HUES64 (cell line): Measurements from ENCODE around the gene PTPRB.

Source experiments
- H3K27ac ChIP-seq: 2 replicates; pipeline ENCODE4 v1.7.0; 2013; ENCODE audit warnings: low read depth, low read length, inconsistent platforms
- H3K27me3 ChIP-seq: 2 replicates; pipeline ENCODE4 v1.6.1; 2013; ENCODE audit warnings: mild to moderate bottlenecking, low read length; ENCODE audit not compliant: insufficient read depth
- H3K36me3 ChIP-seq: 2 replicates; pipeline ENCODE4 v1.6.1; 2013; ENCODE audit warnings: mild to moderate bottlenecking, low read length; ENCODE audit not compliant: insufficient read depth
- H3K4me1 ChIP-seq: 2 replicates; pipeline ENCODE4 v1.6.1; 2013; ENCODE audit warnings: mild to moderate bottlenecking, low read length, moderate library complexity; ENCODE audit not compliant: insufficient read depth
- H3K4me3 ChIP-seq: 2 replicates; pipeline ENCODE4 v1.5.1; 2013; ENCODE audit warnings: mild to moderate bottlenecking, low read length, moderate library complexity
- H3K9ac ChIP-seq: 2 replicates; pipeline ENCODE4 v1.6.1; 2013; ENCODE audit warnings: mild to moderate bottlenecking, low read depth, low read length
- H3K9me3 ChIP-seq: 2 replicates; pipeline ENCODE4 v1.6.1; 2013; ENCODE audit warnings: low read depth, low read length; ENCODE audit not compliant: insufficient read depth
- WGBS: fragments of 150-250, 120-280 bp; methylation state at CpG from one replicate; pipeline ENCODE4 v1.1.7; 2013; ENCODE audit warnings: missing lambda C conversion rate; 5-methylcytosine and 5-hydroxymethylcytosine counted together

Gene PTPRB

DNA sequence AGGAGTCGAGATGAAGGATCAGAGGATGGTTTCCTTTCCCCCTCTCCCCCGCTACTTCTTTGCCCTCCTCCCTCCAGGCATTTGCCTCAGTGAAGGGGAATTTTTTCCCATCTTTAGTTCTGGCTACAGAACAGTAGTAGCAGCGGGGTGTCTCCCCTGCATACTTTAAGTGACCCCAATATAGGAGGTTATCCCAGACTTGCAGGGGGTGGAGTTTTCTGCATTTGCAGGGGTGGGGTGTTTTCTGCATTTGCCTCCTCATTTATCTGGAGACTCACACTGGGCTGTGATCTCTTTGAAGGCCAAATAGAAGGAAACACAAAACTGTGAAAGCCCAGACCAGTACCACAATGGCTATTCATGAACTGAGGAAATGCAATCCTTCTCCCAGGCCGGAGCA lies 19.8 kb downstream of the PTPRB start:
- Histone ChIP-seq H3K4me3 (no peak overlapping the region), H3K27ac (no peak overlapping the region), H3K9ac (no peak overlapping the region), H3K27me3 (no peaks in the 10 kb centered on the region), H3K9me3 (no peaks in the 10 kb centered on the region), H3K4me1 (peaks cover 24% of the 10 kb centered on the region), H3K36me3 (no peaks in the 10 kb centered on the region)
- 81% methylated on average over 1 of the region's 4 CpGs for WGBS

DNA sequence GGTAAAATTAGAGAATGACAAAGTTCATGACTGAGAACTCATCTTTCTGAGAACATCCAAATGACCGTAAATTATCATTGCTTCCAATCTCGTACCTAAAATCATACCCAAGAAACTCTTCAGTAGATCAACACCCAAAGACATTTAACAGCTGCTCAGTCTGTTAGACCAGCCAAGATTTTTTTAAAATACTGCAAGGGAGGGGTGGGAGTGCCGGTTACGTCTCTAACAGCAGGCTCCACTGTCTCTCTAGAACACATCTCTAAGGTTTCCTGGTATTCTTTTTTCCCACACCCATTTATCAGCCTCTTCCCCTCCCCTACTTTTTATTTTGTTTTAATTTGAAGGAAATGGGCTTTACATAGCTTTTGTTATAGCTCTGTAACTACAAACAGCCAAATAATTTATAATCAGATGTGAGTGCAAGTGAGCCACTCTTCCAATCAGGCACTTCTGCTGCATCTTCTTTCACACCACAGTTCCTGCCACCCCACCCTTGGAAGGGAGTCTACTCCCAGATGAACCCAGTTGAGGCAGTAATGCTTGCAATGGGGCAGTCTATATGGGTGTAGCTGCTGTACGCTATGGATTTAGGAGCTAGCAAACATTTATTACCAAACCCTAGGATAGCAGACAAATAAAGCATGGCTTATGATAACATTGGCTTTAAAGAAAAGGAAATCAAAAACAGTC lies 21.9 kb downstream of the PTPRB start:
- Histone ChIP-seq H3K9ac (no peak overlapping the region), H3K36me3 (no peaks in the 10 kb centered on the region), H3K4me3 (no peak overlapping the region), H3K9me3 (no peaks in the 10 kb centered on the region), H3K4me1 (peaks cover 28% of the 10 kb centered on the region), H3K27ac (no peak overlapping the region), H3K27me3 (peaks cover 7% of the 10 kb centered on the region; the same call in 1 of the 2 replicates)
- WGBS, result 69% methylated on average over 4 of the region's 5 CpGs

DNA sequence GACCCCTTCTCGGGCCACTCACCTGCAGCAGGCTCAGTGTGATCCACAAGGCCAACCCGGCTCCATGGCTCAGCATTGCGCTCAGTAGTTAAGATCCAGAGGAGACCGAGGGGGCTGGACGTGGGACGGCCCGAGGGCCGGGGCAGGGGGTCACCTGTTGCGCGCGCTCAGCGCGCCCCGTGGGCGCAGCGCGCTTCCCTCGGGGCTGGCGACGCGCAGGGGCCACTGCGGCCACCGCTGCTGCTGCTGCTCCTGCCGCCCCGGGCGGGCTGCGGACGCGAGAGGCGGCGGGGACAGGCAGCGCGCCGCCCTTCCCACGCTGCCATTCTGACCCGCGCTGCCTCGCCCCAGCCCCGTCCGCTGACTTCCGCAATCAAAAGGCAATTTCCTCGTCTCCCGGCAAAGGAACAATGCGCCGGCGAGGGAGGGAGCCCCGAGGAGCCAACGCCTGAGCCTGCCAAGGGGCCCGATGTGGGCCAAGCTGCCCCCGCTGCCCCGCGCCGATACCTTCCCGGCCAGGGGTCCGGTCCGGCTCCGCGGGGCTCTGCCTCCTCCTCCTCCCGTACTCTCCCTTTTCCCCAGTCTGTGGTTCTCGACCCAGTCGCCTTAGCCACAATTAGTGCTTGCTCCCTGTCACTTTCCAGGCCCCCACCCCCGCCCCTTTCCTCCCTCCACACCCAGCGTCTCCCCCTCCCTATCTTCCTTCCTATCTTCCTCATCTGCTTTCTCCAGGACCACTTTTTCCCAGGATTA lies 27.3 kb downstream of the PTPRB start:
- Histone ChIP-seq H3K4me1 (peaks cover 18% of the 10 kb centered on the region), H3K27me3 (peaks cover 32% of the 10 kb centered on the region), H3K27ac (no peak overlapping the region), H3K9ac (peak overlapping the region; percentile 18; the same call in 1 of the 2 replicates), H3K9me3 (no peaks in the 10 kb centered on the region), H3K36me3 (no peaks in the 10 kb centered on the region), H3K4me3 (peak overlapping the region; percentile 68)
- under 1% methylated on average over 63 of the region's 63 CpGs for WGBS

DNA sequence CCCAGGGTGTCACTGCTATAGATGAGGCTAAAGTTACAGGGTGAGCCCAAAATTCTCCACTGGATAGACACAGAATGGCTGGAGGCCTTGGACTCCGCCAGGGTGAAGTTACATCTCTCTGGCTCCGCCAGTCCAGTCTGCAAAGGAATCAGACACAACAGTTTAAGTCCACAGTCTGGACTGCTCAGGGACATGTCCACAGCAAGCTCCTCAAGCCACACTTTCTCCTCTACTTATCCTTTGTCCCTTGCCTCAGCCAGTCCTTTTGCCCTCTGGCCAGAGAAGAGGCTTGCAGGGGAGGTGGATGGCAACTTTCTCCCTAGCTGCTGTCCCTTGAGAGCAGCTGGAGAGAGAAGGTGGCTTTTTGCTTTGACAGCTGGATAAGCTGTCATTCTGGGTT lies 28.0 kb downstream of the PTPRB start:
- no peaks in the 10 kb centered on the region for H3K36me3 ChIP-seq
- H3K4me3 ChIP-seq, result peak overlapping the region; percentile 68
- 96% methylated on average over 2 of the region's 2 CpGs for WGBS
- H3K9ac ChIP-seq, result no peak overlapping the region
- peaks cover 32% of the 10 kb centered on the region for H3K27me3 ChIP-seq
- no peak overlapping the region for H3K27ac ChIP-seq
- H3K4me1 ChIP-seq, result peaks cover 11% of the 10 kb centered on the region
- H3K9me3 ChIP-seq, result 0 out of 2 replicates have a peak, but pooled peaks cover 4% of the 10 kb centered on the region

DNA sequence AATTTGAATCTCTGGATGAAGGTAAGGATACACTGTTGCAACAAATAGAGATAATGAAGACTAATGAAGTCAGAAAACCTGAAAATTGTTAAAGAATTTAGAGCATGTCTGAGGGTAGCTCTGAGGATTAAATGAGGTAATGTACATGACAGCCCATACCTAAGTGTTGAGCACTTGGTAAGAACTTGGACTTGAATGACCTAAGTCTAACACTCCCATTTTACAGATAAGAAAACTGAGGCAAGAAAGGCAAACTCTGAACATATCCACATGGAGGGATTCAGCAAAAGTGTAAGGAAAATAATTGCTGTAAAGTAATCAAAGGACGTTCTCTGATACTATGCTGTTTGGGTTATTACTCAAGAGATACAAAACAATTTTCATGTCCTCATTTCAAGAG lies 29.0 kb downstream of the PTPRB start:
- no peak overlapping the region for H3K27ac ChIP-seq
- no peak overlapping the region for H3K4me3 ChIP-seq
- no peak overlapping the region for H3K9ac ChIP-seq
- H3K9me3 ChIP-seq, result 0 out of 2 replicates have a peak, but pooled peaks cover 4% of the 10 kb centered on the region
- H3K36me3 ChIP-seq, result no peaks in the 10 kb centered on the region
- WGBS, result no CpG with 5 or more reads among the region's 1 CpG
- peaks cover 32% of the 10 kb centered on the region for H3K27me3 ChIP-seq
- H3K4me1 ChIP-seq, result peaks cover 4% of the 10 kb centered on the region; the same call in 1 of the 2 replicates

DNA sequence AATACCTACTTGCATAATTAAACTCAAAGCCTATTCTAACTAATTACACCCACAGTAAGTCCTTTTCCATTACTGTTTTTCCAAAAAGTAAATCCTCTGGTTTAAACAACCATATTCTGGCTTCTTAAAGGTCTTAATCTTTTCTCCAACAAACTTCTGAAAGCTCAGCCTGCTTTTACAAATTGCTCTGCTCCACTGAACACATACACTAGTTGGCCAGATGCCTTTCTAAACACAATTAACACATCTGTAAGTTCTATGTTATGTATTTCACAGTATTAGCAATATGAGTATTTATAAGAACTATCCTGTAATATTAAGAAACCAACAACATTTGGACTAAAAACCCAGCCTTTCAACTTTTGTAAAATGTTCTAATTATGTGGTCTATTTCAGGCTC lies 30.1 kb downstream of the PTPRB start:
- peaks cover 32% of the 10 kb centered on the region for H3K27me3 ChIP-seq
- 0 out of 2 replicates have a peak, but pooled peaks cover 4% of the 10 kb centered on the region for H3K9me3 ChIP-seq
- no peak overlapping the region for H3K9ac ChIP-seq
- no peaks in the 10 kb centered on the region for H3K36me3 ChIP-seq
- no peak overlapping the region for H3K4me3 ChIP-seq
- peaks cover 4% of the 10 kb centered on the region; the same call in 1 of the 2 replicates for H3K4me1 ChIP-seq
- H3K27ac ChIP-seq, result no peak overlapping the region

DNA sequence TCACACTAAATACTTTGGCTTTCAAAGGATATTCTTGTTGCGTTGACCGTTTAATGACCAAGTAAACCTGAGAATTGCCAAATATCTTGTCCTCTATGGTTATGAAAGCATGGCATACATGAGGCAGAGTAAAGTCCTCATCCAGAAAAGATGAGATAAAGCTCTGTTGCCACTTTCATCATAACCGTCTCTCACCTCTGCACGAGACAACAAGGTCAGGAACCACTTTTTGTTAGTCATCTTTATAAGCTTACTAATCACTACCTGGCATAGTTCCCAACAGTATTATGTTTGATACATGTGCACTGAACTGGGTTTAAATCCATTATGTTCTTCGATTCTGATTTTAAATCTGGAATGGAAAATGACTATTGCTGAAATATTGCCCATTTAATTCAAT lies 31.3 kb downstream of the PTPRB start:
- H3K27me3 ChIP-seq, result peaks cover 32% of the 10 kb centered on the region
- H3K36me3 ChIP-seq, result no peaks in the 10 kb centered on the region
- WGBS, result 96% methylated on average over 5 of the region's 5 CpGs
- peaks cover 4% of the 10 kb centered on the region; the same call in 1 of the 2 replicates for H3K4me1 ChIP-seq
- H3K27ac ChIP-seq, result no peak overlapping the region
- 0 out of 2 replicates have a peak, but pooled peaks cover 4% of the 10 kb centered on the region for H3K9me3 ChIP-seq
- no peak overlapping the region for H3K9ac ChIP-seq
- H3K4me3 ChIP-seq, result no peak overlapping the region

DNA sequence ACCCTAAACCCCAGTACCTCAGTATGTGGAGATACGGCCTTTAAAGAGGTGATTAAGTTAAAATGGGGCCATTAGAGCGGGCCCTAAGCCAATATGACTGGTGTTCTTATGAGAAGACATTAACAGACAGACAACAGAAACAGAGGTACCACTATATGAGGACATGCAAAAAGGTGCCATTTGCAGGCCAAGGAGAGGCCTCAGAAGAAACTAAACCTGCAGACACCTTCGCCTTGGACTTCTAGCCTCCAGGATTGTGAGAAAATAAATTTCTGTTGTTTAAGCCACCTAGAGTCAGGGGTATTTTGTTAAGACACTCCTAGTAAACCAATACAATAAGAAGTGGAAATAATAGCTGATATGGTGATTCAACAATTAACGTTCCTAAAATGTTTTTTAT lies 32.6 kb downstream of the PTPRB start:
- Histone ChIP-seq H3K9me3 (0 out of 2 replicates have a peak, but pooled peaks cover 4% of the 10 kb centered on the region), H3K9ac (no peak overlapping the region), H3K4me1 (no peaks in the 10 kb centered on the region), H3K36me3 (no peaks in the 10 kb centered on the region), H3K4me3 (no peak overlapping the region), H3K27ac (no peak overlapping the region), H3K27me3 (peaks cover 18% of the 10 kb centered on the region)
- WGBS, result 97% methylated on average over 3 of the region's 4 CpGs

DNA sequence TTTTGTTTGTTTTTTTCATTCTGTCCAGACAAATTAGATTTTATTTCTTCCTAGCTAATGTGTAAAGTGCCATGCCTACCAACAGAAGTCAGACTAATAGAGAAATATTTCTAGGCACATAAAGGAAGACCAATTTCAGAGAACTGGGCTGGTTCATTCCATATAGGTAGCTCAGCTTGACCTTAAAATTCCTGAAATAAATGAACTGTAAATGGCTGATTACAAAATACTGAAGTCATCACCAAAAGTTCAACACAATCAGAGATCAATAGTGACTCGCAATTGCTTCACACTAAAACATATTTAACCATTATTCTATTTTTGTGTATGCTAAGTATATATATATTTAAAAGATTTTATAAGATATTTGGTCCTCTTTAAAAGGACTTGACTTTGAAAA lies 34.2 kb downstream of the PTPRB start:
- no peak overlapping the region for H3K4me3 ChIP-seq
- whole genome bisulfite sequencing, result no CpG with 5 or more reads among the region's 1 CpG
- H3K4me1 ChIP-seq, result no peaks in the 10 kb centered on the region
- no peaks in the 10 kb centered on the region for H3K36me3 ChIP-seq
- H3K9me3 ChIP-seq, result 0 out of 2 replicates have a peak, but pooled peaks cover 4% of the 10 kb centered on the region
- H3K27ac ChIP-seq, result no peak overlapping the region
- H3K9ac ChIP-seq, result no peak overlapping the region
- peaks cover 2% of the 10 kb centered on the region; the same call in 1 of the 2 replicates for H3K27me3 ChIP-seq

DNA sequence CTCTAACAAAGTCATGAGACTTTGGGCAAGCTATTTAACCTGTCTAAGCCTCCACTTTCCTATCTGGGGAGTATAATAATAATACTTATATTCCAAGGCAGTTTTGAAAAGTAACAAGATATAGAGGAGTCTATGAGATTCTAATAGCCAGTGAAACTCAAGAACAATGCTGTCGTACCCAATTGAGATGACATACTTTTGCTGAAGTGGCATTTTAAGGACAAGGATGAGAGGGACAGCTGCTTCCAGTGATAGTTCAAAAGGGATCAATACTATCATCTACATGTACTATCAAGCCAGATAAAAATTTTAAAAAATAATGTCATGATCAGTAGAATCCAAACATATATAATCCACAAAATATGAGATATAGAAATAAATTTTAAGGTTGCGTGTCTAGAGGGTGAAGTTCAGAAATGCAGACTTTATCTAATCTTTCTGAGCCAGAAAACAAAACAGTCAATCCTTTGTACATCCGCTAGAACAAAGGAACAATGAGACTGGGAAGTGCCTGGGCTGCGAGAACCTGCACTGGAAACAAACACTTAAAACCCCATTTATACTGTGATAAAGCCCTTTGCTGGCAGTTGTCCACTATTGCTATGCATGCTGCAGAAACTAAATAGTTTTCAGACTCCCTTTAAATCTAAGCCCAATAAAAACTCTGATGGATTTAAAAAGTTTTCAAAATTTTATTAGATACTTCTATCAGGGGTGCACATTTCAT lies 38.6 kb downstream of the PTPRB start:
- Histone ChIP-seq H3K9ac (no peak overlapping the region), H3K27me3 (no peaks in the 10 kb centered on the region), H3K4me3 (no peak overlapping the region), H3K4me1 (no peaks in the 10 kb centered on the region), H3K9me3 (no peaks in the 10 kb centered on the region), H3K27ac (no peak overlapping the region), H3K36me3 (no peaks in the 10 kb centered on the region)
- WGBS, result 87% methylated on average over 4 of the region's 4 CpGs

DNA sequence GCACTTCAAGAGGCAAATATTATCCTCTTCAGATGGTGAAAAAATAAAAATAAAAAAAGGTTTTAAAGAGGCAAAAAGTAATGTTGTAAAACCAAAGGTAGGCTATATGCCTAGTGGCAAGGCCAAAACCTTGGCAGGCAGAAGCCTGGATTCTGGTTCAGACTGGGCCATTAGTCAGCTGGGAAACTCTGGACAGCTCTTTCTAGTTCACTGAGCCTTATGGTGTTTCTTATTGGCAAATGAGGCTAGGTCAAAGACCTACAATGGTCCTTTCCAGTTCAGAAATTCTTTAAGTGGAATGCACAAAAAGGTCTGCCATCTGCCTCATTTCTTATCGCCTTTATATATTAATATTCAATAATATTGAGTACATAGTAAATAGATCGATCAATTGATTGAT lies 44.6 kb downstream of the PTPRB start:
- WGBS, result no CpG with 5 or more reads among the region's 2 CpGs
- H3K27ac ChIP-seq, result no peak overlapping the region
- H3K9me3 ChIP-seq, result no peaks in the 10 kb centered on the region
- H3K27me3 ChIP-seq, result no peaks in the 10 kb centered on the region
- no peaks in the 10 kb centered on the region for H3K36me3 ChIP-seq
- no peaks in the 10 kb centered on the region for H3K4me1 ChIP-seq
- no peak overlapping the region for H3K4me3 ChIP-seq
- no peak overlapping the region for H3K9ac ChIP-seq
